ENCODE data around the gene CPEB1. TPM values are rescaled to one million over a fixed set of nuclear protein-coding genes. Genes with fewer than 3 reads are reported as not detected.

Gene CPEB1
- total RNA-seq, 1 donor from 2014 or later: 2.7 TPM

DNA sequence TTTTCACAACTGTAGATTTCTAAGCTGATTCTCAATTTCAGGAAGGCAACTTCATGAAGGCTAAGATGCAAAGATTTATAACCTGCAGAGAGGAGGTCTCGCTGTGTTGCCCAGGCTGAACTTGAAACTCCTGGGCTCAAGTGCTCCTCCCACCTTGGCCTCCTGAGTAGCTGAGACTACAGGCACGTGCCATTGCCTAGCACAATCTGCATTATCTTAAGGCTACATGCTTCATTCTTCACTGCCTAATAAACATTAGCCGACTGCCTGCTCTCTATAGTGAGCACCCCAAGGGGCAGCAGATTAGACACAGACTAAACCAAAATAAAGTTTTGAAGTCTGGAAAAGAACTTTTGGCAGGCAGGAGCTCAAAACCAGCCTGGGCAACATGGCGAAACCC, 17.1 kb downstream of the CPEB1 start:
- Mint-ChIP-seq H3K9me3 (ENCODE audit: low read depth) (no peaks in the 10 kb centered on the region), H3K27ac (ENCODE audit: unreplicated experiment) (no peak overlapping the region), H3K4me1 (ENCODE audit: low read depth) (no peaks in the 10 kb centered on the region), H3K27me3 (ENCODE audit: low read depth) (peaks cover 16% of the 10 kb centered on the region), H3K4me3 (ENCODE audit: unreplicated experiment) (no peak overlapping the region), H3K36me3 (ENCODE audit: low read depth) (no peaks in the 10 kb centered on the region)
- TF ChIP-seq, protein P1, sequence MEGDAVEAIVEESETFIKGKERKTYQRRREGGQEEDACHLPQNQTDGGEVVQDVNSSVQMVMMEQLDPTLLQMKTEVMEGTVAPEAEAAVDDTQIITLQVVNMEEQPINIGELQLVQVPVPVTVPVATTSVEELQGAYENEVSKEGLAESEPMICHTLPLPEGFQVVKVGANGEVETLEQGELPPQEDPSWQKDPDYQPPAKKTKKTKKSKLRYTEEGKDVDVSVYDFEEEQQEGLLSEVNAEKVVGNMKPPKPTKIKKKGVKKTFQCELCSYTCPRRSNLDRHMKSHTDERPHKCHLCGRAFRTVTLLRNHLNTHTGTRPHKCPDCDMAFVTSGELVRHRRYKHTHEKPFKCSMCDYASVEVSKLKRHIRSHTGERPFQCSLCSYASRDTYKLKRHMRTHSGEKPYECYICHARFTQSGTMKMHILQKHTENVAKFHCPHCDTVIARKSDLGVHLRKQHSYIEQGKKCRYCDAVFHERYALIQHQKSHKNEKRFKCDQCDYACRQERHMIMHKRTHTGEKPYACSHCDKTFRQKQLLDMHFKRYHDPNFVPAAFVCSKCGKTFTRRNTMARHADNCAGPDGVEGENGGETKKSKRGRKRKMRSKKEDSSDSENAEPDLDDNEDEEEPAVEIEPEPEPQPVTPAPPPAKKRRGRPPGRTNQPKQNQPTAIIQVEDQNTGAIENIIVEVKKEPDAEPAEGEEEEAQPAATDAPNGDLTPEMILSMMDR (IDR thresholded peaks at IDR 0.05): no peak
- no peak for DNase-seq (ENCODE audit: low spot score)

DNA sequence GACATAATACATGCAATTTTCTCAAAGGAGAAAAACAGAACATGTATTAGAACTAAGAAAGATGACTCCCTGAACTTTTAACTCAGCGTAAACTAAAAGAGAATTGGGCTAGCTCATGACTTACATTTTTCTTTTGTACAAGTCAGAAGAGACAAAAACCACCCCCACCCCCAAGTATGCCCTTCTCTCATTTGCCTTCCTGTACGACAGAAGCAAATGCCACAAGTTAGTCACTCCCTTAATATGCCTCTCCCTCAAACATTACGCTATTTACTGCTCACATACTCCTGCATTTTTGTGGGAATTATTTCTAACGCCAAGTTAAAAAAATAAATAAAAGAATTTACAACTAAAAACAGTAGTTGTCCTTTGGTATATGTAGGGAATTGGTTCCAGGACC, 22.0 kb downstream of the CPEB1 start:
- no peak for DNase-seq (ENCODE audit: low spot score)
- Mint-ChIP-seq H3K27me3 (ENCODE audit: low read depth) (peaks cover 4% of the 10 kb centered on the region), H3K9me3 (ENCODE audit: low read depth) (no peaks in the 10 kb centered on the region)

DNA sequence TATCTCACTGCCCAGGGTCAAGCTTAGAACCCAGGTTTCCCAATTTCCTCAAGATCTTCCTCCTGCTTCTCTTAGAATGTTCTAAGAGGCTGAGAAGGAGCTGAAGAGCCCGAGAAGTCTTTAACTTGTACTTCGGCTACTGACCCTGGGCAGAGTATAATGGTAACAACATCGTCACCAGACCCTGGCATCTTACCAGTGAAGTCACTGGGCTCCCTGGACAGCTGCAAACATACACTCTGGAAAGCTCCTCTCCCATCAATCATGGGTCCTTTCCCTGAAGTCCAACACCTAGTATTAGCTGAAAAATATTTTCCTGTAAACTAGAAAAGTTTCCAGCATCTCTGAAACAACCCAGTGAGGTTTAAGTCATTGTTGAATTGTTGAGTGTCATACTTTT, 22.7 kb downstream of the CPEB1 start:
- no peak for DNase-seq (ENCODE audit: low spot score)
- TF ChIP-seq, protein P1 (IDR thresholded peaks at IDR 0.05): no peak
- no peaks in the 10 kb centered on the region for H3K4me1 Mint-ChIP-seq (ENCODE audit: low read depth)
- H3K27me3 Mint-ChIP-seq (ENCODE audit: low read depth): peaks cover 4% of the 10 kb centered on the region
- no peaks in the 10 kb centered on the region for H3K9me3 Mint-ChIP-seq (ENCODE audit: low read depth)
- no peaks in the 10 kb centered on the region for H3K36me3 Mint-ChIP-seq (ENCODE audit: low read depth)
- no peak overlapping the region for H3K4me3 Mint-ChIP-seq (ENCODE audit: unreplicated experiment)
- no peak overlapping the region for H3K27ac Mint-ChIP-seq (ENCODE audit: unreplicated experiment)

More for the DNA sequence above, 22.0 kb downstream of the CPEB1 start:
- TF ChIP-seq, protein P1 (IDR thresholded peaks at IDR 0.05): no peak
- no peaks in the 10 kb centered on the region for H3K36me3 Mint-ChIP-seq (ENCODE audit: low read depth)
- no peak overlapping the region for H3K4me3 Mint-ChIP-seq (ENCODE audit: unreplicated experiment)
- no peak overlapping the region for H3K27ac Mint-ChIP-seq (ENCODE audit: unreplicated experiment)
- H3K4me1 Mint-ChIP-seq (ENCODE audit: low read depth): no peaks in the 10 kb centered on the region

DNA sequence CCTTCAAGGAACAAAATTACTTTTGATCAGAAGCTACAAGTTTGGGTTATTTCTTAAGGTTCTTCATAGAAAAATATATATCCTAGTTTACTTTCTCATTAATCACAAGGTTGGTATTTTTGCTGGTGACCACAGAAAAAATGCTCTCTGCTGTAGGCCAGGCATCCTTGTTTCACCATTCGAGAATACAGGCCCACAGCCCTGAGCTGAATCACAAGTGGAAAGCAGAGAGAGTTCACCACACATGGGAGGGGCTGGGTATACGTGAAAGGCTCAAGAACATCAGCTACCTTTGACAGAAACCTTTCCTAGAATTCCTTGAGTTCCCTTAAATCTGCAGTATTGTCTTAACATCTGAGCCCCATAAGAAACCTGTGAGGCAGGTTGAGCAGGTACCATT, 23.2 kb downstream of the CPEB1 start:
- no peaks in the 10 kb centered on the region for H3K36me3 Mint-ChIP-seq (ENCODE audit: low read depth)
- H3K27me3 Mint-ChIP-seq (ENCODE audit: low read depth): peaks cover 4% of the 10 kb centered on the region
- no peak overlapping the region for H3K4me3 Mint-ChIP-seq (ENCODE audit: unreplicated experiment)
- H3K9me3 Mint-ChIP-seq (ENCODE audit: low read depth): no peaks in the 10 kb centered on the region
- no peak overlapping the region for H3K27ac Mint-ChIP-seq (ENCODE audit: unreplicated experiment)
- DNase-seq (ENCODE audit: low spot score): no peak
- TF ChIP-seq, protein P1 (IDR thresholded peaks at IDR 0.05): no peak
- H3K4me1 Mint-ChIP-seq (ENCODE audit: low read depth): no peaks in the 10 kb centered on the region

DNA sequence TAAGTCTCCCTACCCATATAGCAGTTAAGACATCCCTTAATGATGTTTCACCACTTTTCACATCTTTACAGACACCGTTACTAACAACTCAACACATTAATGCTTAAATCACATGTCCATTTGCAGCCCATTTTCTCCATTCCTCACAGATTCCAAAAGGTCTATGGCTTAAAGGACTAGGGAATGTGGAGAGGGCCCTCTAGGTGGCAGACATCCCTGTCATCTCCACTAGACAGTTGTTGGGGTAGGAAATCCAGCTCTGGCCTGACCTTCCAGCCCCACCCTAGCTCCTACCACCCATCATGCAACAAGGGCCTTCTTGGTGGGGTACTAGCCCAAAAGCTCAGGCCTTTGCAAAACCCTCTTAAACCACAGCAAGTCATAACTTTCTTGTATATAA, 25.2 kb downstream of the CPEB1 start:
- H3K4me1 Mint-ChIP-seq (ENCODE audit: low read depth): no peaks in the 10 kb centered on the region
- H3K27me3 Mint-ChIP-seq (ENCODE audit: low read depth): peaks cover 7% of the 10 kb centered on the region
- no peak overlapping the region for H3K4me3 Mint-ChIP-seq (ENCODE audit: unreplicated experiment)
- no peak overlapping the region for H3K27ac Mint-ChIP-seq (ENCODE audit: unreplicated experiment)
- H3K9me3 Mint-ChIP-seq (ENCODE audit: low read depth): no peaks in the 10 kb centered on the region
- TF ChIP-seq, protein P1 (IDR thresholded peaks at IDR 0.05): no peak
- DNase-seq (ENCODE audit: low spot score): no peak
- H3K36me3 Mint-ChIP-seq (ENCODE audit: low read depth): no peaks in the 10 kb centered on the region

Data from chondrocyte (in vitro differentiated cells).